AG04450 (cell line): ENCODE results near the gene CREB5. TPM values are rescaled to one million over a fixed set of nuclear protein-coding genes. Genes with fewer than 3 reads are reported as not detected.
A peak's percentile ranks its signal among the peaks of the same experiment; 100 is the strongest.

Source experiments
- CTCF ChIA-PET: fragments of 300-600, 350-600 bp; formaldehyde crosslinking; extraction: SDS; loops from one replicate; lab custom pipeline; 2022; ENCODE audit warnings: antibody characterized with exemption, inconsistent platforms; lab: Charles Lee
- POLR2A ChIA-PET: fragments of 350-600 bp; formaldehyde crosslinking; extraction: SDS; loops from one replicate; lab custom pipeline; 2021; ENCODE audit warnings: antibody characterized with exemption, inconsistent platforms; lab: Yijun Ruan, JAX
- DNase-seq: peaks from one replicate; pipeline ENCODE4 v3.0.0-alpha.2; 2011; ENCODE audit warnings: low read depth, low spot score
- H3K27ac ChIP-seq: one replicate; pipeline ENCODE4 v1.5.1; 2012; ENCODE audit warnings: low read depth, low read length, control low read depth
- H3K27me3 ChIP-seq: one replicate; pipeline ENCODE4 v1.6.0; 2012; ENCODE audit warnings: low read length; ENCODE audit not compliant: control insufficient read depth, insufficient read depth
- H3K4me3 ChIP-seq: 2 replicates; pipeline ENCODE4 v1.5.1; 2011; ENCODE audit warnings: mild to moderate bottlenecking, low read depth, low read length, control low read depth
- H3K9me3 ChIP-seq: 2 replicates; pipeline ENCODE4 v1.5.1; 2012; ENCODE audit warnings: low read length; ENCODE audit not compliant: control insufficient read depth, insufficient read depth
- polyA plus RNA-seq: library from polyadenylated mRNA; depleted of rRNA; stranded (reverse); fragments of >200 nt; gene quantifications from 2 replicates; pipeline ENCODE4 v1.2.3, GENCODE V29; 2011
- TF ChIP-seq, protein P1 (sequence below): IDR thresholded peaks from 2 replicates; pipeline ENCODE4 v1.5.1; 2011; ENCODE audit warnings: low read depth, low read length, control low read depth, inconsistent platforms

CREB5 gene
- polyA plus RNA-seq, 1 experiment, result 22.1 TPM

DNA sequence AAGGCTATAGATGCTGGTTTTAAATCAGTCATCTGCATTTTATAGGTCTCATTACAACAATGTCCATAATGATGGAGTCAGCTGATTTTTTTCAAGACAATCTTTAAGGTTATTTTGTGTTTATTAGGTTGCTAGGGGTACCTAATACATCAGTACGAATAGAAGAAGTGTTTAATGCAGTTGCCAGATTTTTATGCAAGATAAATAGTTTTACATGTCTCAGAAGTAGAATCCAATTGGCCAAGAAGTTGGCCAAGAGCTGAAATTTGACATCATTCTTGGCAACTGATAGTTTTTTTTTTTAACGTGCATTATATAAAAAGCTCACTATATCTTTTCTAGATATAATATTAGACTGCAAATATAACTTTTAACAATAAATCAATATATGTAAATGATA lies 337.3 kb downstream of the CREB5 start:
- Histone ChIP-seq H3K27ac (no peak overlapping the region), H3K9me3 (no peaks in the 10 kb centered on the region), H3K27me3 (no peaks in the 10 kb centered on the region), H3K4me3 (no peak overlapping the region)
- CTCF ChIA-PET, result interaction anchor here (0.8 to 1.2 kb wide), 4 partner anchors 9 to 357 kb away, joined by 3 read pairs; no protein-coding TSS in a partner anchor
- no peak for DNase-seq
- TF ChIP-seq, protein P1, sequence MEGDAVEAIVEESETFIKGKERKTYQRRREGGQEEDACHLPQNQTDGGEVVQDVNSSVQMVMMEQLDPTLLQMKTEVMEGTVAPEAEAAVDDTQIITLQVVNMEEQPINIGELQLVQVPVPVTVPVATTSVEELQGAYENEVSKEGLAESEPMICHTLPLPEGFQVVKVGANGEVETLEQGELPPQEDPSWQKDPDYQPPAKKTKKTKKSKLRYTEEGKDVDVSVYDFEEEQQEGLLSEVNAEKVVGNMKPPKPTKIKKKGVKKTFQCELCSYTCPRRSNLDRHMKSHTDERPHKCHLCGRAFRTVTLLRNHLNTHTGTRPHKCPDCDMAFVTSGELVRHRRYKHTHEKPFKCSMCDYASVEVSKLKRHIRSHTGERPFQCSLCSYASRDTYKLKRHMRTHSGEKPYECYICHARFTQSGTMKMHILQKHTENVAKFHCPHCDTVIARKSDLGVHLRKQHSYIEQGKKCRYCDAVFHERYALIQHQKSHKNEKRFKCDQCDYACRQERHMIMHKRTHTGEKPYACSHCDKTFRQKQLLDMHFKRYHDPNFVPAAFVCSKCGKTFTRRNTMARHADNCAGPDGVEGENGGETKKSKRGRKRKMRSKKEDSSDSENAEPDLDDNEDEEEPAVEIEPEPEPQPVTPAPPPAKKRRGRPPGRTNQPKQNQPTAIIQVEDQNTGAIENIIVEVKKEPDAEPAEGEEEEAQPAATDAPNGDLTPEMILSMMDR, result no peak
- POLR2A ChIA-PET, result no interaction called here

DNA sequence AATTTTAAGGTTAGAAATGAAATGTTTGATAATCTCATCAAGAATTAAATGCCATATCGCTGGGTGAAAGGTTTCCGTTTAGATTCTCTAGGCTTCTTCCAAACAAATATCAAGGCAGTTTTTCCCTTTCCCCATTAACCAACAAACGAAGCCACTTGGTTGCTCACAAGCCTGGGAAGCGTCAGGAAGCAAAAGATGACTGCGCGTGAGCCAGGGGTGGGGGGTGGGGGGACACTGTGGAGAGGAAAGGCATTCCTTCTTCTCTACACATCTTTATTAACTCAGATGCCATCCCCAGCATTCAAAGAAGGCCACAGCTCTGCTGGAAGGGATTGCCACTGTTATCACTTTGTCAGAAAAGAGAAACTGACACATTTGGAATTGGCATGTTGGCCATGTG lies 338.7 kb downstream of the CREB5 start:
- ChIA-PET CTCF (no interaction called here), POLR2A (no interaction called here)
- H3K27me3 ChIP-seq, result no peaks in the 10 kb centered on the region
- no peaks in the 10 kb centered on the region for H3K9me3 ChIP-seq
- TF ChIP-seq, protein P1, result no peak
- H3K27ac ChIP-seq, result no peak overlapping the region
- no peak for DNase-seq
- H3K4me3 ChIP-seq, result no peak overlapping the region

DNA sequence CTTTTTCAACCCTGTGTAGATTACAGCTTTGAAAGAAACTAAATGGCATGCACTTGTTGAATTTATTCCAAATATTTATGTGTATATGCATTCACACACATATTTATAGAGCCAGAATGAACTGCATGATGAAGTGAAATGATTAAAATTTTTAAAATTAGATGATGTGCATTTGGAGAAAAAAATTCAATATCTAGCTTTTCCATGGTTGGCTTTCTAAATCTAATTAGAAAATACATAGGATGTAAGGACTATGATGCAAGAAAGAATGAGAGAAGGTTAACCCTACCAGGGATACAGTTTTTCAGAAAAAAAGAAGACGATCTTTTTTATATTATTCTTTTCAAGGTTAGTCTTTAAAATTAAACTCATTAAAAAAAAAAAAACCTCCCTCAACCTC lies 341.3 kb downstream of the CREB5 start:
- H3K27me3 ChIP-seq, result no peaks in the 10 kb centered on the region
- DNase-seq, result no peak
- H3K9me3 ChIP-seq, result no peaks in the 10 kb centered on the region
- ChIA-PET POLR2A (no interaction called here), CTCF (interaction anchor here (0.6 to 1.1 kb wide), 6 partner anchors 15 to 391 kb away, joined by 3 to 5 read pairs (median 4); no protein-coding TSS in a partner anchor)
- no peak overlapping the region for H3K4me3 ChIP-seq
- TF ChIP-seq, protein P1, result no peak
- H3K27ac ChIP-seq, result no peak overlapping the region

DNA sequence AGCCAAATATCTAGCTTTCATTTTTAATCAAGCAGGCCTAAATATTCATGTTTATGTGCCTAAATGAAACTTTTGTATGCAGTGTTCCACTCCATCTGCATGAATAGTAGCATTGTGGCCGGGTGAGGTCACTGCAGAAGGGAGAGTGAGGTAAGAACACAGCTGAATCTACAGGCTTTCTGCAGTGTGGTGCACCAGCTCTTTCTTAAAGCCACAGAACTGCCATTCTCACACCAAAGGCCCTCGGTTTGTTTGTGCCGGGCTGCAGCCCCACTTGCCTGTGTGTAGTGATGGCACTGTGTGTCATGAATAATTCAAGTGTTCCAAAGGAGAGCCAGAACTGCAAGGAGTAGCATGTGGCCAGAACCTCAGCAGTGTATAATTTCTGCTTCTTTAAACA lies 341.7 kb downstream of the CREB5 start:
- TF ChIP-seq, protein P1, result peak; percentile 40
- no peaks in the 10 kb centered on the region for H3K27me3 ChIP-seq
- no peak for DNase-seq
- no peak overlapping the region for H3K4me3 ChIP-seq
- ChIA-PET CTCF (interaction anchor here (0.6 to 1.1 kb wide), 5 partner anchors 16 to 367 kb away, joined by 3 to 5 read pairs (median 4); no protein-coding TSS in a partner anchor), POLR2A (no interaction called here)
- no peak overlapping the region for H3K27ac ChIP-seq
- no peaks in the 10 kb centered on the region for H3K9me3 ChIP-seq

DNA sequence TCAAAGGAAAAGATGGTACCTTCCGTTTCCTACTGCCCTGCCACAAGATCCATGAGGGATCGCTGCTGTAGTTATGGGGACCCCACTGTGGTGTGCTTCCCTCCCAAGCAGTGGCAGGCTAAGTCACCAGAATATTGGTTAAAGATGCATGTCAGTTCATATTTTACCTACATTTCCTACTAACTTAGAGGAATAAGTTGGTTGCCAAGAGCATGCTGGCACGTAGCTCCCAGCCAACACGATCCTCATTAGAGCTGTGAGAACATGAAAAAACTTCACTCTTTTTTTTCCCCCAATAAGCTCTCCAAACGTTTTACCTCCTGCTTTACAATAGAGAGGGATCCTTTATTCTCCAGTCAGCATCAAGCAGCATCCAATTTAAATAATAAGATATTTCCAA lies 342.1 kb downstream of the CREB5 start:
- H3K4me3 ChIP-seq, result no peak overlapping the region
- TF ChIP-seq, protein P1, result no peak
- H3K27me3 ChIP-seq, result no peaks in the 10 kb centered on the region
- POLR2A ChIA-PET, result no interaction called here
- no peaks in the 10 kb centered on the region for H3K9me3 ChIP-seq
- no peak for DNase-seq
- CTCF ChIA-PET, result interaction anchor here (1.0 to 1.1 kb wide), 2 partner anchors 16 to 77 kb away, joined by 4 read pairs; no protein-coding TSS in a partner anchor
- no peak overlapping the region for H3K27ac ChIP-seq
